Tibial nerve (tissue), 3 donors: ENCODE data around the gene TMEM120A.

Experiments used
- POLR2A ChIP-seq, 2 donors: fragments of 450-650 bp; IDR thresholded peaks; one replicate each; pipeline ENCODE4 v1.6.1; 2017; ENCODE audit warnings: antibody characterized with exemption in 2 of 2, mild to moderate bottlenecking in 2 of 2, moderate library complexity in 2 of 2
- TF ChIP-seq, protein P1 (sequence below), 5 experiments: fragments of 200-600 bp in 3 of 5; fragments of 450-650 bp in 2 of 5; sonication (generic) in 3 of 5; IDR thresholded peaks; one replicate each; pipeline ENCODE4 v1.5.1; 2016 to 2019; ENCODE audit warnings: antibody characterized with exemption in 5 of 5, mild to moderate bottlenecking in 3 of 5, moderate library complexity in 2 of 5

- TF ChIP-seq, protein P1, sequence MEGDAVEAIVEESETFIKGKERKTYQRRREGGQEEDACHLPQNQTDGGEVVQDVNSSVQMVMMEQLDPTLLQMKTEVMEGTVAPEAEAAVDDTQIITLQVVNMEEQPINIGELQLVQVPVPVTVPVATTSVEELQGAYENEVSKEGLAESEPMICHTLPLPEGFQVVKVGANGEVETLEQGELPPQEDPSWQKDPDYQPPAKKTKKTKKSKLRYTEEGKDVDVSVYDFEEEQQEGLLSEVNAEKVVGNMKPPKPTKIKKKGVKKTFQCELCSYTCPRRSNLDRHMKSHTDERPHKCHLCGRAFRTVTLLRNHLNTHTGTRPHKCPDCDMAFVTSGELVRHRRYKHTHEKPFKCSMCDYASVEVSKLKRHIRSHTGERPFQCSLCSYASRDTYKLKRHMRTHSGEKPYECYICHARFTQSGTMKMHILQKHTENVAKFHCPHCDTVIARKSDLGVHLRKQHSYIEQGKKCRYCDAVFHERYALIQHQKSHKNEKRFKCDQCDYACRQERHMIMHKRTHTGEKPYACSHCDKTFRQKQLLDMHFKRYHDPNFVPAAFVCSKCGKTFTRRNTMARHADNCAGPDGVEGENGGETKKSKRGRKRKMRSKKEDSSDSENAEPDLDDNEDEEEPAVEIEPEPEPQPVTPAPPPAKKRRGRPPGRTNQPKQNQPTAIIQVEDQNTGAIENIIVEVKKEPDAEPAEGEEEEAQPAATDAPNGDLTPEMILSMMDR (IDR thresholded peaks at IDR 0.05): no peak
- TF ChIP-seq POLR2A (IDR thresholded peaks at IDR 0.05): no peak
Measured at GRCh38 chr7:76003351-76003750, 9.0 kb upstream of the TMEM120A start.
